GM12878 (cell line): ENCODE measurements around the gene KRT73. TPM values are rescaled to one million over a fixed set of nuclear protein-coding genes. Genes with fewer than 3 reads are reported as not detected.

ENCODE experiments used
- ATAC-seq: fragments of 200-7000 bp; cut with Tn5 transposase; 3 replicates; pipeline ENCODE4 v1.9.1; 2020; ENCODE audit warnings: mild to moderate bottlenecking, moderate library complexity
- BruUV-seq: library from RNA; stranded (reverse); fragments of 400-500 nt; replicated peaks from 2 replicates; lab custom pipeline; 2021; lab: Mats Ljungman, UMichigan
- CTCF ChIA-PET: fragments of 300-600 bp; sonication (Branson Sonifier 250); formaldehyde crosslinking; extraction: SDS; loops from one replicate; lab custom pipeline; 2021; ENCODE audit warnings: inconsistent platforms; lab: Yijun Ruan, JAX
- POLR2A ChIA-PET: fragments of 350-600 bp; formaldehyde crosslinking; extraction: SDS; loops from one replicate; lab custom pipeline; 2021; ENCODE audit warnings: inconsistent platforms; lab: Charles Lee
- RAD21 ChIA-PET: fragments of 300-600 bp; sonication (Branson Sonifier 250); formaldehyde crosslinking; loops from one replicate; lab custom pipeline; 2023; ENCODE audit warnings: antibody characterized with exemption; ENCODE audit not compliant: unreplicated experiment; lab: Charles Lee
- SMC1A ChIA-PET: fragments of 300-600 bp; sonication (Branson Sonifier 250); formaldehyde crosslinking; loops from one replicate; lab custom pipeline; 2023; ENCODE audit not compliant: unreplicated experiment, uncharacterized antibody; lab: Charles Lee
- DNase-seq: peaks from one replicate; pipeline ENCODE4 v3.0.0-alpha.2; 2011; ENCODE audit warnings: low read depth, low spot score
- FAIRE-seq: peaks from 3 replicates; lab custom pipeline; 2011; peaks lifted over from hg19 to GRCh38; lab: Jason Lieb, UNC
- H2AFZ ChIP-seq: 2 replicates; pipeline ENCODE4 v1.6.0; 2011; ENCODE audit warnings: low read depth, low read length, control low read depth; ENCODE audit not compliant: control insufficient read depth
- H3K27ac ChIP-seq: 2 replicates; pipeline ENCODE4 v1.5.1; 2011; ENCODE audit warnings: control low read depth; ENCODE audit not compliant: control insufficient read depth, insufficient read depth
- H3K27me3 ChIP-seq, 2 experiments: replicated peaks in 1 of 2; 2 replicates each; pipeline versions ENCODE4 v1.6.0 to v1.6.1; 2011; ENCODE audit warnings: low read length in 1 of 2; ENCODE audit not compliant: control insufficient read depth in 2 of 2, insufficient read depth in 2 of 2
- H3K36me3 ChIP-seq, 2 experiments: 2 replicates each; pipeline ENCODE4 v1.5.1; 2011; ENCODE audit warnings: low read length in 1 of 2; ENCODE audit not compliant: control insufficient read depth in 2 of 2, insufficient read depth in 2 of 2
- H3K4me1 ChIP-seq: 2 replicates; pipeline ENCODE4 v1.6.1; 2011; ENCODE audit warnings: mild to moderate bottlenecking, low read length, moderate library complexity, mixed read lengths; ENCODE audit not compliant: control insufficient read depth, insufficient read depth
- H3K4me2 ChIP-seq: 2 replicates; pipeline ENCODE4 v1.6.0; 2011; ENCODE audit warnings: control low read depth; ENCODE audit not compliant: control insufficient read depth, insufficient read depth
- H3K4me3 ChIP-seq: fragments of 200-600 bp; sonication (generic); 2 replicates; pipeline ENCODE4 v1.5.1; 2016
- H3K79me2 ChIP-seq: 2 replicates; pipeline ENCODE4 v1.6.0; 2011; ENCODE audit warnings: low read length; ENCODE audit not compliant: control insufficient read depth, insufficient read depth
- H3K9ac ChIP-seq: 2 replicates; pipeline ENCODE4 v1.8.0; 2011; ENCODE audit warnings: low read length, control low read depth, mixed read lengths; ENCODE audit not compliant: control insufficient read depth, insufficient read depth
- H3K9me3 ChIP-seq: replicated peaks from 3 replicates; pipeline ENCODE4 v1.5.1; 2011; ENCODE audit warnings: mild to moderate bottlenecking, low read length; ENCODE audit not compliant: control insufficient read depth, insufficient read depth
- H4K20me1 ChIP-seq: 2 replicates; pipeline ENCODE4 v1.6.0; 2011; ENCODE audit not compliant: control insufficient read depth, insufficient read depth
- CHD2 ChIP-seq: IDR thresholded peaks from 2 replicates; pipeline ENCODE4 v1.6.1; 2011; ENCODE audit warnings: low read depth, low read length, improper control_type of control experiment, borderline replicate concordance
- FOXK2 ChIP-seq: fragments of 450-650 bp; IDR thresholded peaks from 2 replicates; pipeline ENCODE4 v1.6.1; 2017; ENCODE audit warnings: mild to moderate bottlenecking, moderate library complexity
- HDAC6 ChIP-seq: fragments of 200-600 bp; sonication (generic); IDR thresholded peaks from one replicate; pipeline ENCODE4 v1.8.0; 2017; ENCODE audit warnings: antibody characterized with exemption; ENCODE audit not compliant: unreplicated experiment
- PKNOX1 ChIP-seq: fragments of 450-650 bp; IDR thresholded peaks from 2 replicates; pipeline ENCODE4 v1.6.1; 2016; ENCODE audit warnings: mild to moderate bottlenecking
- SMC3 ChIP-seq: IDR thresholded peaks from 2 replicates; pipeline ENCODE4 v1.6.1; 2011; ENCODE audit warnings: low read length, improper control_type of control experiment, borderline replicate concordance
- SUZ12 ChIP-seq: fragments of 200-600 bp; sonication (generic); IDR thresholded peaks from one replicate; pipeline ENCODE4 v1.6.1; 2018; ENCODE audit warnings: antibody characterized with exemption, mild to moderate bottlenecking; ENCODE audit not compliant: unreplicated experiment
- TAF1 ChIP-seq: IDR thresholded peaks from 2 replicates; pipeline ENCODE4 v1.6.1; 2011; ENCODE audit warnings: mild to moderate bottlenecking, low read depth, low read length, borderline replicate concordance
- ZNF592 ChIP-seq: fragments of 450-650 bp; IDR thresholded peaks from 2 replicates; pipeline ENCODE4 v1.6.1; 2017; ENCODE audit warnings: mild to moderate bottlenecking, moderate library complexity
- WGBS: methylation state at CpG from one replicate; pipeline ENCODE4 v1.1.6; 2016; ENCODE audit warnings: low lambda C conversion rate; ENCODE audit not compliant: insufficient replicate concordance, insufficient coverage; ENCODE audit errors: missing lambda C conversion rate; 5-methylcytosine and 5-hydroxymethylcytosine counted together
- in situ Hi-C: fragments of 300-500 bp; cut with MboI; formaldehyde crosslinking; loops from 9 replicates; pipeline ENCODE4 v1.14.3; 2018; ENCODE audit warnings: mixed read lengths
- intact Hi-C: fragments of 100-400 bp; cut with micrococcal nuclease; formaldehyde crosslinking; loops from one replicate; pipeline ENCODE4 v1.14.2; 2022; ENCODE audit not compliant: unreplicated experiment
- polyA plus RNA-seq, 11 experiments: library from polyadenylated mRNA; depleted of rRNA in 4 of 11; unstranded in 6 of 11; stranded (reverse) in 5 of 11; fragments of >200 nt; fragmentation: Nextera tagmentation in 4 of 11; fragmentation: Illumina TruSeq in 1 of 11; extraction: Ambion mirVana in 4 of 11; extraction: Trizol in 1 of 11; gene quantifications; 1 replicate in 1 of 11; 2 replicates in 10 of 11; pipeline versions ENCODE4 v1.2.1 to v1.2.3, GENCODE V29; 2011 to 2016; ENCODE audit warnings: inconsistent platforms in 2 of 11, missing spikeins in 2 of 11, low read depth in 1 of 11
- total RNA-seq, 4 experiments: library from RNA; depleted of rRNA in 3 of 4; stranded (reverse); fragments of >200 nt in 3 of 4; fragmentation: Illumina TruSeq in 1 of 4; extraction: Trizol in 1 of 4; gene quantifications; 2 replicates each; pipeline versions ENCODE4 v1.2.1 to v1.2.3, GENCODE V29; 2013 to 2021

The KRT73 gene
- total and polyA plus RNA-seq, 10 of the 15 experiments (the other 5 are each of a cell fraction or from before 2014, with no cell fraction given) = not detected

GRCh38 chr12:52566847-52567291, 51.5 kb downstream of the KRT73 start:
- Histone ChIP-seq H3K27me3 (peaks cover 2 to 8% of the 10 kb centered on the region in 2 experiments; a peak in 3 of 4 replicates), H3K4me1 (no peaks in the 10 kb centered on the region), H3K36me3 (no peaks in the 10 kb centered on the region), H2AFZ (no peak overlapping the region), H3K4me2 (no peak overlapping the region)
- ChIA-PET SMC1A (no interaction called here), RAD21 (no interaction called here)
- WGBS = 42% methylated on average over 8 of the region's 8 CpGs
- no peak for ATAC-seq
- BruUV-seq = no TSS peak
- TF ChIP-seq SMC3 (no peak), PKNOX1 (peak; percentile 67), FOXK2 (no peak)
- TF ChIP-seq, all 136 proteins: peak for 1
- intact Hi-C loops = no loop called here
- H3K79me2 ChIP-seq = no peaks in the 10 kb centered on the region
- H3K27ac ChIP-seq = no peak overlapping the region
- H3K9me3 ChIP-seq = no peaks in the 10 kb centered on the region
- CTCF ChIA-PET = interaction anchor here (1.2 kb wide), 1 partner anchor 8 kb away, joined by 3 read pairs; no protein-coding TSS in a partner anchor
- no peak for DNase-seq
- H3K4me3 ChIP-seq = no peak overlapping the region
- no peak overlapping the region for H3K9ac ChIP-seq
- no peak for FAIRE-seq
- in situ Hi-C loops = no loop called here
- POLR2A ChIA-PET = no interaction called here
- 0 out of 2 replicates have a peak, but pooled peaks cover 2% of the 10 kb centered on the region for H4K20me1 ChIP-seq

- Histone ChIP-seq H3K27ac (no peak overlapping the region), H2AFZ (no peak overlapping the region), H4K20me1 (no peaks in the 10 kb centered on the region), H3K9ac (no peak overlapping the region), H3K9me3 (no peaks in the 10 kb centered on the region), H3K4me3 (no peak overlapping the region), H3K4me1 (no peaks in the 10 kb centered on the region), H3K79me2 (no peaks in the 10 kb centered on the region), H3K4me2 (no peak overlapping the region), H3K36me3 (no peaks in the 10 kb centered on the region), H3K27me3 (no peaks in the 10 kb centered on the region; a peak in 1 of 4 replicates)
- in situ Hi-C loops (no loop called here), intact Hi-C loops (no loop called here)
- no TSS peak for BruUV-seq
- ChIA-PET SMC1A (no interaction called here), RAD21 (no interaction called here), CTCF (no interaction called here), POLR2A (no interaction called here)
- WGBS = 0% methylated on average over 1 of the region's 1 CpG
- DNase-seq (no peak), ATAC-seq (no peak), FAIRE-seq (no peak)
- TF ChIP-seq ZNF592 (no peak), HDAC6 (no peak), CHD2 (no peak), TAF1 (no peak), SUZ12 (no peak)
Observed at GRCh38 chr12:52564582-52564981, 53.8 kb downstream of the KRT73 start.
